Midbrain (tissue), 1 donor: Measurements from ENCODE around the gene ETV7.
"Not testable (repeated sequence)": the region's sequence is repeated elsewhere in the genome, so short reads cannot be mapped to it uniquely, and the experiment has no call there.

Experiments
- DNase-seq: peaks from one replicate; lab custom pipeline; 2025; lab: John Stamatoyannopoulos, UW

ETV7 gene

GRCh38 chr6:36363371-36363752 lies 24.1 kb downstream of the ETV7 start:
- not testable (repeated sequence) for DNase-seq

- DNase-seq: no peak
Measured at GRCh38 chr6:36362551-36363370, 24.7 kb downstream of the ETV7 start.

GRCh38 chr6:36361071-36361470 lies 26.4 kb downstream of the ETV7 start:
- no peak for DNase-seq

GRCh38 chr6:36360241-36361054 lies 27.0 kb downstream of the ETV7 start:
- DNase-seq: peak; percentile 77

- peak; percentile 57 for DNase-seq
Measured at GRCh38 chr6:36358226-36358915, 29.1 kb downstream of the ETV7 start.

- no peak for DNase-seq
Measured at GRCh38 chr6:36357872-36358225, 29.6 kb downstream of the ETV7 start.

GRCh38 chr6:36355819-36356218 lies 31.6 kb downstream of the ETV7 start:
- DNase-seq: no peak

- DNase-seq: no peak
Measured at GRCh38 chr6:36353411-36353915, 34.0 kb downstream of the ETV7 start.

- DNase-seq: no peak
Measured at GRCh38 chr6:36352477-36353157, 34.9 kb downstream of the ETV7 start.

- DNase-seq: no peak
Measured at GRCh38 chr6:36350681-36351571, 36.5 kb downstream of the ETV7 start.

- no peak for DNase-seq
Measured at GRCh38 chr6:36350082-36350481, 37.4 kb downstream of the ETV7 start.

- no peak for DNase-seq
Measured at GRCh38 chr6:36349240-36349639, 38.2 kb downstream of the ETV7 start.

- DNase-seq: no peak
Measured at GRCh38 chr6:36347621-36348020, 39.8 kb downstream of the ETV7 start.

- no peak for DNase-seq
Measured at GRCh38 chr6:36346486-36347273, 40.8 kb downstream of the ETV7 start.

GRCh38 chr6:36345681-36346466 lies 41.6 kb downstream of the ETV7 start:
- DNase-seq: no peak

- no peak for DNase-seq
Measured at GRCh38 chr6:36343109-36343680, 44.3 kb downstream of the ETV7 start.

GRCh38 chr6:36340618-36341454 lies 46.6 kb downstream of the ETV7 start:
- DNase-seq: peak; percentile 58

- no peak for DNase-seq
Measured at GRCh38 chr6:36340306-36340617, 47.2 kb downstream of the ETV7 start.
